Measurements from ENCODE around the gene MMP23B.
"Not testable (repeated sequence)": the region's sequence is repeated elsewhere in the genome, so short reads cannot be mapped to it uniquely, and the experiment has no call there.

MMP23B gene

DNA sequence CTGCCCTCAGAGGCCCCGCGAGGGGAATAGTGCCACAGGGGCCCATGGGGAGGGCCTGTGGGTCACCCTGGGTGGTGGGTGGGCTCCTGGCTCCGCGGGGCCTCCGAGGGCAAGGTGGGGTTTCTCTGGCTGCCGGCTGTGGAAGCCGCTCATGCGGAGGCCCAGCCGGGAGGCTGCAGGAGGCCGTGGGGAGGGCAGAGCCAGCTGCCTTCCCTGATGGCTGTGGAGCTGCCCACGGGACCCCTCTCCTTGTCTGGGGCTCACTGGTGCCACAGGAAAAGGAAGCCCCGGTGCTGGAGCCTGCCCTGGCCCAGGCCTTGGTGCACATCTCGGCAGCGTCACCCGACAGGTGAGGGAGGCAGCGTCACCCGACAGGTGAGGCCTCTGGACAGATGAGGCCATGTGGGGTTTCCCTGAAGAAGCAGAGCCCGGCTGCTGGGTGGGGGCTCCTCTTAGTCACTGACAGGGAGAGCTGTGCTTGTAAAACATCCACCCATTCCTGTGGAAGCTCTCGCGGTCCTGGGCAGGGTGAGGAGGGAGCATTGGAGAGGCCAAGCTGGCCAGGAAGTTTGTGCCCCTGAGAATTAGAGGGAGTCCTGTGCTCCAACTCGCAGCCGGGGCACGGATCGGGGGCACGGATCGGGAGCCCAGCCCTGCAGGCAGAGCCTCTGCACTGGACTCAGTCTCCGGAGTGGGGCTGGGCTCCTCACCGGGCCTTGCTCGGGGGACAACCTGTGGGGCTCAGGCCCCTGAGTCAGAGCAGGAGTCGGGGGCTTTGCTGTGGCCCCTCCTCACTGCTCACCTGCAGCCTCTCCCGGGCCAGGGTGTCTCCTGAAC lies 10.6 kb upstream of the MMP23B start:
- no peak for DNase-seq

DNA sequence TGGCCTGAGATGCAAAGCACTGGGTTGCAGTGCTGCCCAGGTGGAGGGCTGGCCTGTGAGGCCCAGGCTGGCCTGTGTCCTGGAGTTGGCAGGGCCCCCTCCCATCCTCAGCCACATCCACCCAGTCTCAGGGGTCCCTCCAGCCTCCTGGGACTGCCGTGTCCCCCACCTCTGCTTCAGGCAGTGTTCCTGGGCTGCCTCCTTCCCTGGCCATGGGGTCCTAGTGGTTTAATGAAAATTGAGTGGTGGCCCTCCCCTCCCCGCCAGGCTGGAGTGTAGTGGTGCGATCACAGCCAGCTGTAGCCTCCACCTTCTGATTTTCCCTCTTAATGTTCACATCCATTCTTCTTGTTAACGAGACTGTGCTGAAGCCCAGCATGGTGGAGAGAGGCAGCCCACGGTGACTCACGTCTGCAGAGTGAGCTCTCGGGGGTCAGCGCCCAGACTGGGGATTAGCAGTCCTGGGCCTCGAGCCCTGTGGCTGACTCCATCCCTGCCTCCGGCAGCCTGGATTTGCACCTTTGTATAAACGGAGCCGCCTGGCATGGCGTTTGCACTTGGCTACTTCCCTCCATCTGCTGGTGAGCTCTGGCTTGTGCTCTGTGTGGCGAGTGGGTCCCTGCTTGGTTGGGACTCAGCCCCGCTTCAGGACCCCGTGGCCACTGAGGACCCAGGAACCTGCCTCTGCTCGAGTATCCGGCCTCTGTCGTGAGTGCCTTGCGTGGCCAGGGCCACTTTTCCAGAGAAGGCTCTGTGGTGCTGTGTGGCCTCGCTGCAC lies 9.8 kb upstream of the MMP23B start:
- DNase-seq: no peak

- DNase-seq: no peak
Observed at GRCh38 chr1:1622788-1623094, 9.2 kb upstream of the MMP23B start.

GRCh38 chr1:1623181-1623630 lies 8.8 kb upstream of the MMP23B start:
- DNase-seq: no peak

DNA sequence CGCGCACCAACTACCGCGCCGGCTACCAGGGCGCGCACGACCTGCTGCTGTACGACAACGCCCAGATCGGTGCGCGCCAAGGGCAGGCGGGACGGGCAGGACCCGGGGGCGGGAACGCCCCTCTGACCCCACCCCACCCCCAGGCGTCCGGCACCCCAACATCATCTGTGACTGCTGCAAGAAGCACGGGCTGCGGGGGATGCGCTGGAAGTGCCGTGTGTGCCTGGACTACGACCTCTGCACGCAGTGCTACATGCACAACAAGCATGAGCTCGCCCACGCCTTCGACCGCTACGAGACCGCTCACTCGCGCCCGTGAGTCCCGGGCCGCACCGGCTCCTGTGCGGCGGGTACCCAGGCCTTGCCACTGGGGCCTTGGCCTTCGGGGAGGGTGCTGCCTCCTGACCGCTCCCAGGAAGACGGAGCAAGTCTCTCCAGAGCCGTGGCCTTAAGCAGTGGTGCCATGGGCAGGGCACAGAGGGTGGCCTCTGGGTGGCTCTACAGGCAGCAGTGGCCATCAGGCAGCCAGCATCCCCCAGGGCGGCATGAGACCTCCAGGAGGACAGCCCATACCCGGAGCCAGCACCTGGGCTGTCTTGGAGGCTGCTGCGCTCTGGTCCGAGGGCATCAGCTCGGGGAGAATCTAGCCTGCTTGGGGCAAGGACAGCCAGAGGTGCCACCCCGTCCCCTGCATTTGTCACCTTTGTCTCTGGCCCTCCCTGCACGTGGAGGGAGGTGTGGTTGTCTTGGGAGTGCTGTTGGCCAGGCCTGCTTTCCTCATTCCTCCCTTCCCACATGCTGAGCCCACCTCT lies 8.1 kb upstream of the MMP23B start:
- no peak for DNase-seq

- no peak for DNase-seq
Observed at GRCh38 chr1:1624443-1625403, 7.2 kb upstream of the MMP23B start.

- no peak for DNase-seq
Observed at GRCh38 chr1:1625404-1625775, 6.6 kb upstream of the MMP23B start.

DNA sequence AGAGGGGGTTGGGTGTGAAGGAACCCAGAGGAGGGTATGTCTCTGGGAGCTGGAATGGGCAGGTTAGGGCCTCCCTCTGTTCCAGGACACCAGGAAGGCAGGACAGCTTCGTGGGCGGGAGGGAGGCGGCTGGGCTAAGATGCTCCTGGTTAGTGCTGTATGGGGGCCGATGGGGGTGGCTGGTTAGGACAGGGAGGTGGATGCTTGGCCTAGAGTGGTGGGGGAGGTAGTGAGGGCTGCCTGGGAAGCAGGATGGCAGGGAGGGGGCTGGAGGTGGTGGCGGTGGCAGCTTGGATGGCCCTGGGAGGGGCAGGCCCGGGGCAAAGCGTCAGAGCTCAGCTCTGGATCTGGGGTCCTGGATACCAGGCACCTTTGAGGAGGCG lies 6.2 kb upstream of the MMP23B start:
- no peak for DNase-seq

DNA sequence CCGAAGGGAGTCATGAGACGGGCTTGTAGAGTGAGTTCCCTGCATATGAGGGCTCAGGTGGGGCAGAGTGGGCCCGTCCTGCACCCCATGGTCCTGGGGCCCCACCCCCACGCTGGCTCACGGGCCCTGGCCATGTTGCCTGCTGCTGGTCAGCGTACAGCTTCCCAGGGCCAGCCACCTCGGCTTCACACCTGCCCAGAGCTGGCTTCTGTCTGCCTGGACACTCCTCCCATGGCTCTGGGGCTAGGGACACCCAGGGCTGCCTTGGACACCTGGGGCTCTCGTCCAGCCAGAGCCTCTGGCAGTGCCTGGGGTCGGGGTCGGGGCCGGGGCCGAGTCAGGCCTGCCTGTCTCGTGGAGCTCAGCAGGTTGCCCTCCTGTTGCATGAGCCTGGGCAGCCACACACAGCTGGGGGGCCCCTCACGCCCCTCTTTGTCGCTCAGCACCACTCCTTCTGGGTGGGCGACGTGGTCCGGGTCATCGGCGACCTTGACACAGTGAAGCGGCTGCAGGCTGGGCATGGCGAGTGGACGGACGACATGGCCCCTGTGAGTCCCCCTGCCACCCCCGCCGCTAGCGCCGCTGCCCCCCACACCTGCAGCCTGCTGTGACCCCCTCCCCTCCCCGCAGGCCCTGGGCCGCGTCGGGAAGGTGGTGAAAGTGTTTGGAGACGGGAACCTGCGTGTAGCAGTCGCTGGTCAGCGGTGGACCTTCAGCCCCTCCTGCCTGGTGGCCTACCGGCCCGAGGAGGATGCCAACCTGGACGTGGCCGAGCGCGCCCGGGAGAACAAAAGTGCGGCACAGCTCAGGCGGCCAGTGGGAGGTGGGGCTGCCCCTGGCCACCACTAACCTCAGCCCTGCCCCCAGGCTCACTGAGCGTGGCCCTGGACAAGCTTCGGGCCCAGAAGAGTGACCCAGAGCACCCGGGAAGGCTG lies 5.5 kb upstream of the MMP23B start:
- no peak for DNase-seq

- no peak for DNase-seq
Observed at GRCh38 chr1:1627261-1627828, 4.6 kb upstream of the MMP23B start.

GRCh38 chr1:1627829-1628753 lies 3.9 kb upstream of the MMP23B start:
- no peak for DNase-seq

DNA sequence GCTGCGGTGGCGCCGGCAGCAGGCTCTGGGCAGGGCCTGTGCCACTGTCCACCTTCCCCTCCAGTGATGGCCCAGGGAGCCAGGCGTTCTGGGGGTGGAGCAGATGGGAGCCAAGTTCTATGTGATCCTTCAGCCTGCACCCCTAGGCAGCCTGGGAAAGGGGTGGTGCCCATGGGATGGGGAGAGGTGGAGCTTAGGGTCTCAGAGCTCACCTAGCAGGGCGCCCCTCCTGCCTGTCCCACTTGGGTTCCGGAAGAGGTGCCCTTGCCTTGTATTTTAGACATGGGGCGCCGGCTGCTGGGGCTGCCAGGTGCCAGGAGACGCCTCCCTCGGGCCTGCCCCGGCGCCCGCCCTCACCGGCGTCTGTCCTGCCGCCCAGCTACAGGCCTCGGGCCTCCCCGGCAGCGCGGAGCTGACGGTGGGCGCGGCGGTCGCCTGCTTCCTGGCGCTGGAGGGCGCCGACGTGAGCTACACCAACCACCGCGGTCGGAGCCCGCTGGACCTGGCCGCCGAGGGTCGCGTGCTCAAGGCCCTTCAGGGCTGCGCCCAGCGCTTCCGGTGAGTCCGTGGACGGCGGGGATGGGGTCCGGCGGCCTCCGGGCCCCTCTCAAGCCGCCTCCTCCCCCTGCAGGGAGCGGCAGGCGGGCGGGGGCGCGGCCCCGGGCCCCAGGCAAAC lies 3.1 kb upstream of the MMP23B start:
- DNase-seq: peak; percentile 36 to 50

DNA sequence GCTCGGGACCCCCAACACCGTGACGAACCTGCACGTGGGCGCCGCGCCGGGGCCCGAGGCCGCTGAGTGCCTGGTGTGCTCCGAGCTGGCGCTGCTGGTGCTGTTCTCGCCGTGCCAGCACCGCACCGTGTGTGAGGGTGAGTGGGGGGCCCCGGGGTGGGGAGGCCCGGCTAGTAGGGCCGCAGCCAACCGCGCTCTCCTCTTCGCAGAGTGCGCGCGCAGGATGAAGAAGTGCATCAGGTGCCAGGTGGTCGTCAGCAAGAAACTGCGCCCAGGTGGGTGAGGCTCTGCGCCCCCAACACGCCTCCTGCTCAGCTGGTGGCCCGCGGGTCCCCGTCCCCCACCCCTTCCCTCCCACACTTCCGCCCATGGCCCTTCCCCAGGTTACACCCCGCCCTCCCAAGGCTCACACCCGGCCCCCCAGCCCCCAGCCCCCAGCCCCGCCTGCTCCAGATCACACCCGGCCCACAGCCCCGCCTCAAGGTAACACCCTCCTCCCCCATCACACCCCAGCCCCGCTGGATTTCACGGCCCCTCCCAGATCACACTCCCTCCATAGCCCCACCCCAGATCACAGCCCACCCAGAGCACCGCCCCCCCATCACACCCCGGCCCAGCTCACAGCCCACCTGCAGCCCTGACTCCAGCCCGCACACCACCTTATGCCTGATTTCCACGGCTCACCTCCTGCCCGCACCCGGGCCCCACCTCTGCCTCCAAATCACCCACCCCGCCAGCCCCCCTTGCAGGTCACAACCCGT lies 2.4 kb upstream of the MMP23B start:
- DNase-seq: peak; percentile 89 to 92

DNA sequence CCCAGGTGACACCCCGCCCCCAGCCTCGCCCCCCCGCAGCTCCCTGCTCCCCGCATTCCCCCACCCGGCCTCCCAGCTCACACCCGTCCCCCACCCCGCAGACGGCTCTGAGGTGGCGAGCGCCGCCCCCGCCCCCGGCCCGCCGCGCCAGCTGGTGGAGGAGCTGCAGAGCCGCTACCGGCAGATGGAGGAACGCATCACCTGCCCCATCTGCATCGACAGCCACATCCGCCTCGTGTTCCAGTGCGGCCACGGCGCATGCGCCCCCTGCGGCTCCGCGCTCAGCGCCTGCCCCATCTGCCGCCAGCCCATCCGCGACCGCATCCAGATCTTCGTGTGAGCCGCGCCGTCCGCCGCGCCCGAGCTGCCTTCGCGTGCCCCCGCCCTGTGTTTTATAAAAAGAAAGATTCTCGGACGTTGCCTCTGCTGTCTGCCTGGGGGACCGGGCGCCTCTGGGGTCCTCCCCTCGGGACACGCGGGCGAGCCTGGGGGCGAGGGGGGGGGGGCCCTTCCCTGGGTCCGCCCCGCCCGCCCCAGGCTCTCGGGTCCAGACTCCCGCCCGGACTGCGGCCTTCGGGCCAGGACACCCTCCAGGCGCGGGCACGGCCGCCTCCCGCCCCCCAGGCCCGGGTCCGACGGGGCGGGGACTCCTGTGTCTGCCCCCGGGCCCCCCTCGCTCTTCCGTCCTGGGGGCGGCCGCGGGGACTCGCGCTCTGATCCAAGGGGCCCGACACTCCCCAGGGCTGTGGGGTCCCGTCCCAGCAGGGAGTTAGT lies 1.6 kb upstream of the MMP23B start:
- DNase-seq: peak; percentile 97

DNA sequence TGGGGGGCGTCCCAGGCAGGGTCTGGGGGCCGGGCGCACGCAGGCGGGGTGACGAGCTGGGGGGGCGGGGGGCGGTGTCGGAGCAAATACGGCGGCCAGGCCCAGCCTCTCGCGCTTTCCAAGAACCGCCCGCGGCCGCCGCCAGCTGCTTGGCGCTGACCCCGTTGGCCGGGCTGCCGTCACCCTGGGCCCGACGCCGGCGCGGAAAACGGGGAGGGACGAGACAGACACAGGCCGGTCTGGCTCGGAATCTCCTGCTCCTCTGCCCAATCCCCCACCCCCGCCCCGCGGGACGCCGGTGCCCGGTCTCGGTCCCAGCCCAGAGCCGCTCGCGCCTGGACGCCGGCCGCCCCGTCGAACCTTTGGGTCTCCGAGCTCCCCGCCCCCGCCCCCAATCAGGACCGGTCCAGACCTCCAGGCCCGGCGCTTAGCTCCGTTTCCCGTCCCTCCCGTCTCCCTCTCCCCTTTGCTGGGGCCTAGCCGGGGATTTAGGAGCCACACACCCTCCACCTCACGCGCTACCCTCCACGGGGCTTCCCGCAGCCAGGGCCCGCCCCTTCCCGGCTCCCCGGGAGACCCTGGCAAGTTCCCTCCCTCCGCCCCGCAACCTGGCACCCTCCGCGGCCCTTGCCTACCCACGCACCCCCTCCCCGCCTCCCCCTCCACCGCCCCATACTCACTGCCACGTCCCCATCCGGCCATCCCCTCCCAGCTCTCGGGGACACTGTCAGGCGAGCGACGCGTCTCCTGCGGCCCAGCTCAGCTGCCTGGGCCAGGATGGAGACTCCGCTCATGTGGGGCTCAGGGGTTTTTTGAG lies 800 bp upstream of the MMP23B start:
- DNase-seq: peak; percentile 34 to 52

DNA sequence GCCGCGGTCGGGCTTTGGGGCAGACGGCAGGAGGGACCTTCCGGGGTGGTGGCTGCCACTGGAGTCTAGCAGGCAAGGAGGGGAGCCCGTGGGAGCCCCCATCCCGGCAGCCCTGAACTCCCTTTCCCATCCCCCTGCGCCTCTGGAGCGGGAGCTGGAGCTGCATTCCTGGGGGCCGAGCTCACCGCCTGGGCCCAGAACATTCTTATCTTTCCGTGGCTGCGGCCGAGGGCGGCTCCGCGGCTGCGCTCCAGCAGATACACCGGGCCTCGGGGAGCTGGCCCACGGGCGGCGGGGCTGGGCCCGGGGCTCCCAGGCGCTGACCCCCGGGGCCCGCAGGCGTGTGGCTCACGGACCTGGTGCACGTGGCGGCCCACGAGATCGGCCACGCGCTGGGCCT lies 1.4 kb downstream of the MMP23B start:
- DNase-seq: not testable (repeated sequence)

DNA sequence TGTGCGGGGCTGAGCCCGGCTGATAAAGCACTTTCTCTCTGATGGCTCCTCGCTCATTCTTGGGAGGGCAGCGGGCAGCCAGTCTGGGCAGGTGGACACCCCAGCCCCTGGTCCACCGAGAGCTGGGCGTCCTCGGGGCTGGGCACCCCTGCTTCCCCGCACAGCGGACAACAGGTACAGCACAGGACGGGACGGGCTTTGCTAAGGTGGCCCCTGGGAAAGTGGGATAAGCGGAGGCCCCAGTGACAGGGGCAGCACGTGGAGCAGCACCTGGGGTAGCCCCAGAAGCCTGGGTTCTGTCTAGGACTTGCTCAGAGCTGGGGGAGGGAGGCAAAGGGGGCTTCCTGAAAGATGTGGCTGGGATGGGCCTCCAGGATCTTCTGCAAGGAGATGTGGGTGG lies 2.6 kb downstream of the MMP23B start:
- DNase-seq: not testable (repeated sequence)

Data from CD4-positive, alpha-beta T cell treated with Interleukin-4 for 1 hour (primary cell).